ENCODE results near the gene C2orf81. TPM values are rescaled to one million over a fixed set of nuclear protein-coding genes. Genes with fewer than 3 reads are reported as not detected.

The C2orf81 gene
- total and polyA plus RNA-seq, 10 of the 15 experiments (the other 5 are each of a cell fraction or from before 2014, with no cell fraction given): 0.10 to 9.8 (median 2.7) TPM

DNA sequence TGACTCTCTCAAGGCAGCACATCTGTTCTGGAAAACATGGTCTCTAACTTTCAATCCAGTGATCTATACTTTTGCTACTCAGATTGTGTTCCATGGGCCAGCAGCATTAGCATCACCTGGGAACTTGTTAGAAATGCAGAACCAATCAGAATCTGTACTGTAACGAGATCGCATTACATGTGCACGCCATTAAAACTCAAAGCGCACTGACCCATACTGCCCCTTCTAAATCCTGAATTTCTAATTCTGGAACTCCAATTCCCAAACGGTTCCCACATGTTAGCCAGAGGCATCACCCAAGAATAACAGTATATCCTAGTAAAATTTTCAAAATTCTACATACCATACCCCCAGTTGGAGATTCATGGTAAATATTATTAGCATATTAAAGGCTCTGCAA, 30.8 kb downstream of the C2orf81 start:
- peaks cover 27% of the 10 kb centered on the region for H3K79me2 ChIP-seq (ENCODE audit: control insufficient read depth, insufficient read depth, low read length)
- no peak for FAIRE-seq
- peak overlapping the region; percentile 88 for H3K4me3 ChIP-seq
- ChIA-PET POLR2A (interaction anchor here (0.5 to 1.6 kb wide), 10 partner anchors 9 to 448 kb away, joined by 3 to 5 read pairs (median 3); partner anchors contain the start of genes C2orf81 and WDR54), RAD21 (ENCODE audit: unreplicated experiment) (interaction anchor here (0.8 to 3.5 kb wide), 14 partner anchors 8 to 562 kb away, joined by 3 to 14 read pairs (median 5); partner anchors contain the start of genes INO80B, STAMBP and WBP1), SMC1A (ENCODE audit: uncharacterized antibody, unreplicated experiment) (interaction anchor here (0.7 to 6.1 kb wide), 16 partner anchors 9 to 566 kb away, joined by 3 to 36 read pairs (median 5); partner anchors contain the start of gene DCTN1), CTCF (interaction anchor here (0.7 to 5.2 kb wide), 29 partner anchors 8 to 567 kb away, joined by 3 to 48 read pairs (median 5); partner anchors contain the start of genes DCTN1 and INO80B)
- no peak overlapping the region for H3K27ac ChIP-seq (ENCODE audit: control insufficient read depth, insufficient read depth)
- 79% methylated on average over 5 of the region's 5 CpGs for WGBS (ENCODE audit: insufficient coverage, insufficient replicate concordance, low lambda C conversion rate, missing lambda C conversion rate)
- H3K4me2 ChIP-seq (ENCODE audit: control insufficient read depth, insufficient read depth): peak overlapping the region; percentile 40
- intact Hi-C loops (cut with micrococcal nuclease; ENCODE audit: unreplicated experiment): loop anchor here (5.0 to 10.0 kb wide), 3 partner anchors 123 to 246 kb away; partner anchors contain the start of gene BOLA3
- no peak for DNase-seq (ENCODE audit: low read depth, low spot score)
- no TSS peak for BruUV-seq (replicated peaks)
- H3K36me3 ChIP-seq (ENCODE audit: control insufficient read depth in 2 of 2, insufficient read depth in 2 of 2, low read length in 1 of 2): no peaks in the 10 kb centered on the region
- H3K4me1 ChIP-seq (ENCODE audit: control insufficient read depth, insufficient read depth, low read length): peaks cover 3% of the 10 kb centered on the region; the same call in 1 of the 2 replicates
- H3K9me3 ChIP-seq (replicated peaks; ENCODE audit: control insufficient read depth, insufficient read depth, low read length): no peaks in the 10 kb centered on the region
- TF ChIP-seq NFIC (IDR thresholded peaks at IDR 0.05; ENCODE audit: low read depth, low read length) (no peak), BACH1 (IDR thresholded peaks at IDR 0.05; ENCODE audit: borderline replicate concordance) (no peak), RFX5 (IDR thresholded peaks at IDR 0.05; ENCODE audit: low read depth, low read length) (no peak), TAF1 (IDR thresholded peaks at IDR 0.05; ENCODE audit: borderline replicate concordance, low read depth, low read length) (no peak), DPF2 (IDR thresholded peaks at IDR 0.05) (no peak), EZH2 (IDR thresholded peaks at IDR 0.05; ENCODE audit: borderline replicate concordance, control insufficient read depth, low read depth, low read length) (no peak), TBL1XR1 (IDR thresholded peaks at IDR 0.05; ENCODE audit: low read depth, low read length) (no peak), MEF2A (IDR thresholded peaks at IDR 0.05; ENCODE audit: insufficient read depth, low read depth, low read length) (no peak), NFYA (IDR thresholded peaks at IDR 0.05; ENCODE audit: borderline replicate concordance, low read depth, low read length) (no peak), CHD1 (IDR thresholded peaks at IDR 0.05; ENCODE audit: low read depth, low read length) (no peak)
- TF ChIP-seq, protein P1, sequence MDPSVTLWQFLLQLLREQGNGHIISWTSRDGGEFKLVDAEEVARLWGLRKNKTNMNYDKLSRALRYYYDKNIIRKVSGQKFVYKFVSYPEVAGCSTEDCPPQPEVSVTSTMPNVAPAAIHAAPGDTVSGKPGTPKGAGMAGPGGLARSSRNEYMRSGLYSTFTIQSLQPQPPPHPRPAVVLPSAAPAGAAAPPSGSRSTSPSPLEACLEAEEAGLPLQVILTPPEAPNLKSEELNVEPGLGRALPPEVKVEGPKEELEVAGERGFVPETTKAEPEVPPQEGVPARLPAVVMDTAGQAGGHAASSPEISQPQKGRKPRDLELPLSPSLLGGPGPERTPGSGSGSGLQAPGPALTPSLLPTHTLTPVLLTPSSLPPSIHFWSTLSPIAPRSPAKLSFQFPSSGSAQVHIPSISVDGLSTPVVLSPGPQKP (IDR thresholded peaks at IDR 0.05; ENCODE audit: low read depth, low read length): no peak
- TF ChIP-seq, protein P2, sequence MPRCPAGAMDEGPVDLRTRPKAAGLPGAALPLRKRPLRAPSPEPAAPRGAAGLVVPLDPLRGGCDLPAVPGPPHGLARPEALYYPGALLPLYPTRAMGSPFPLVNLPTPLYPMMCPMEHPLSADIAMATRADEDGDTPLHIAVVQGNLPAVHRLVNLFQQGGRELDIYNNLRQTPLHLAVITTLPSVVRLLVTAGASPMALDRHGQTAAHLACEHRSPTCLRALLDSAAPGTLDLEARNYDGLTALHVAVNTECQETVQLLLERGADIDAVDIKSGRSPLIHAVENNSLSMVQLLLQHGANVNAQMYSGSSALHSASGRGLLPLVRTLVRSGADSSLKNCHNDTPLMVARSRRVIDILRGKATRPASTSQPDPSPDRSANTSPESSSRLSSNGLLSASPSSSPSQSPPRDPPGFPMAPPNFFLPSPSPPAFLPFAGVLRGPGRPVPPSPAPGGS (IDR thresholded peaks at IDR 0.05; ENCODE audit: borderline replicate concordance, insufficient read depth, low read depth, low read length, poor library complexity, severe bottlenecking): no peak
- H2AFZ ChIP-seq (ENCODE audit: control insufficient read depth, low read depth, low read length): no peak overlapping the region
- H3K9ac ChIP-seq (ENCODE audit: control insufficient read depth, insufficient read depth, low read length): no peak overlapping the region
- in situ Hi-C loops (cut with MboI): loop anchor here (10.0 kb wide), 1 partner anchor 566 kb away; the partner anchor contains the start of gene STAMBP
- no peaks in the 10 kb centered on the region for H3K27me3 ChIP-seq (replicated peaks in 1 of 2; ENCODE audit: control insufficient read depth in 2 of 2, insufficient read depth in 2 of 2, low read length in 1 of 2)
- 0 out of 2 replicates have a peak, but pooled peaks cover 3% of the 10 kb centered on the region for H4K20me1 ChIP-seq (ENCODE audit: control insufficient read depth, insufficient read depth)
- no peak for ATAC-seq
